SK-N-SH (cell line): ENCODE measurements around the gene TEX19. TPM values are rescaled to one million over a fixed set of nuclear protein-coding genes. Genes with fewer than 3 reads are reported as not detected.
"Not testable (repeated sequence)": the region's sequence is repeated elsewhere in the genome, so short reads cannot be mapped to it uniquely, and the experiment has no call there.

ENCODE experiments used
- CTCF ChIA-PET: fragments of 300-600, 350-600 bp; formaldehyde crosslinking; extraction: SDS; loops from one replicate; lab custom pipeline; 2021; lab: Yijun Ruan, JAX
- POLR2A ChIA-PET: fragments of 350-600 bp; sonication (Branson Sonifier 250); formaldehyde crosslinking; extraction: SDS; loops from one replicate; lab custom pipeline; 2020; ENCODE audit warnings: antibody characterized with exemption, inconsistent platforms; lab: Yijun Ruan, JAX
- DNase-seq: peaks from one replicate; pipeline ENCODE4 v3.0.0; 2012
- H2AFZ ChIP-seq: fragments of 200-600 bp; sonication (generic); 2 replicates; pipeline ENCODE4 v1.8.1; 2016; ENCODE audit warnings: antibody characterized with exemption, mild to moderate bottlenecking, low read depth
- H3F3A ChIP-seq: fragments of 200-600 bp; sonication (generic); replicated peaks from 2 replicates; pipeline ENCODE3; 2016; ENCODE audit warnings: antibody characterized with exemption, mild to moderate bottlenecking; ENCODE audit not compliant: insufficient read depth
- H3K27ac ChIP-seq, 2 experiments: fragments of 200-500 bp in 1 of 2; fragments of 200-600 bp in 1 of 2; sonication (Bioruptor generic) in 1 of 2; sonication (generic), shearing (Covaris generic) in 1 of 2; 2 replicates each; pipeline versions ENCODE4 v1.5.1 to v1.6.1; 2014 to 2016; ENCODE audit warnings: low read depth in 2 of 2, inconsistent platforms in 1 of 2, low read length in 1 of 2, mild to moderate bottlenecking in 1 of 2, mixed read lengths in 1 of 2
- H3K27me3 ChIP-seq: fragments of 200-600 bp; sonication (generic), shearing (Covaris generic); 2 replicates; pipeline ENCODE4 v1.6.1; 2016; ENCODE audit warnings: mixed run types; ENCODE audit not compliant: insufficient read depth
- H3K36me3 ChIP-seq, 2 experiments: fragments of 200-500 bp in 1 of 2; fragments of 200-600 bp in 1 of 2; sonication (Bioruptor generic) in 1 of 2; sonication (generic) in 1 of 2; replicated peaks in 1 of 2; 2 replicates each; pipeline versions ENCODE3 to v1.5.1; 2014 to 2016; ENCODE audit warnings: low read length in 1 of 2, mild to moderate bottlenecking in 1 of 2; ENCODE audit not compliant: insufficient read depth in 2 of 2, control insufficient read depth in 1 of 2
- H3K4me1 ChIP-seq, 2 experiments: fragments of 200-500 bp in 1 of 2; fragments of 200-600 bp in 1 of 2; sonication (Bioruptor generic) in 1 of 2; sonication (generic), shearing (Covaris generic) in 1 of 2; 2 replicates each; pipeline versions ENCODE4 v1.5.1 to v1.6.1; 2014 to 2016; ENCODE audit warnings: low read depth in 1 of 2, low read length in 1 of 2, mixed run types in 1 of 2; ENCODE audit not compliant: insufficient read depth in 2 of 2, control insufficient read depth in 1 of 2
- H3K4me2 ChIP-seq: fragments of 200-600 bp; sonication (generic), shearing (Covaris generic); 2 replicates; pipeline ENCODE4 v1.6.1; 2017; ENCODE audit warnings: mixed run types
- H3K4me3 ChIP-seq, 2 experiments: fragments of 200-500 bp in 1 of 2; fragments of 200-600 bp in 1 of 2; sonication (Bioruptor generic) in 1 of 2; sonication (generic), shearing (Covaris generic) in 1 of 2; 2 replicates each; pipeline versions ENCODE4 v1.5.1 to v1.8.1; 2014 to 2016; ENCODE audit warnings: low read depth in 2 of 2, inconsistent platforms in 1 of 2, low read length in 1 of 2, mild to moderate bottlenecking in 1 of 2, mixed read lengths in 1 of 2, moderate library complexity in 1 of 2
- H3K79me2 ChIP-seq: fragments of 200-600 bp; sonication (generic); 2 replicates; pipeline ENCODE4 v1.8.1; 2017; ENCODE audit warnings: mild to moderate bottlenecking; ENCODE audit not compliant: insufficient read depth
- H3K9ac ChIP-seq: fragments of 200-600 bp; sonication (generic); 2 replicates; pipeline ENCODE4 v1.6.1; 2017; ENCODE audit warnings: mixed run types
- H3K9me2 ChIP-seq: fragments of 200-600 bp; sonication (generic); 2 replicates; pipeline ENCODE4 v1.6.1; 2017; ENCODE audit warnings: mixed run types
- H3K9me3 ChIP-seq: fragments of 200-600 bp; sonication (generic); 2 replicates; pipeline ENCODE4 v1.6.1; 2017; ENCODE audit warnings: mixed run types, mild to moderate bottlenecking, moderate library complexity
- H4K20me1 ChIP-seq: fragments of 200-600 bp; sonication (generic); 2 replicates; pipeline ENCODE4 v1.6.1; 2017; ENCODE audit warnings: mild to moderate bottlenecking, mixed run types; ENCODE audit not compliant: insufficient read depth
- FOSL2 ChIP-seq: IDR thresholded peaks from 2 replicates; pipeline ENCODE4 v1.4.0; 2012; ENCODE audit warnings: low read depth, mild to moderate bottlenecking, moderate library complexity, borderline replicate concordance
- FOXJ3 ChIP-seq: sonication (generic); formaldehyde crosslinking; IDR thresholded peaks from 2 replicates; pipeline ENCODE4 v1.5.1; 2020; ENCODE audit warnings: mild to moderate bottlenecking, missing genetic modification reagents
- FOXM1 ChIP-seq: IDR thresholded peaks from 2 replicates; pipeline ENCODE4 v1.4.0; 2012; ENCODE audit warnings: low read depth, mild to moderate bottlenecking
- GABPA ChIP-seq: IDR thresholded peaks from 2 replicates; pipeline ENCODE4 v1.4.0; 2012; ENCODE audit warnings: low read depth, mild to moderate bottlenecking
- IRF3 ChIP-seq: fragments of 150-350 bp; IDR thresholded peaks from 2 replicates; pipeline ENCODE4 v1.6.1; 2016; ENCODE audit warnings: mild to moderate bottlenecking, low read depth, low read length
- MAX ChIP-seq: IDR thresholded peaks from 2 replicates; pipeline ENCODE4 v1.4.0; 2012; ENCODE audit warnings: low read depth
- MEF2A ChIP-seq: IDR thresholded peaks from 2 replicates; pipeline ENCODE4 v1.4.0; 2012; ENCODE audit warnings: low read depth, borderline replicate concordance
- MXI1 ChIP-seq: IDR thresholded peaks from 2 replicates; pipeline ENCODE4 v1.6.1; 2012; ENCODE audit warnings: mild to moderate bottlenecking, low read depth, low read length, improper control_type of control experiment
- NFIC ChIP-seq: IDR thresholded peaks from 2 replicates; pipeline ENCODE4 v1.4.0; 2012; ENCODE audit warnings: borderline replicate concordance
- NRF1 ChIP-seq: IDR thresholded peaks from 2 replicates; pipeline ENCODE4 v1.6.1; 2012; ENCODE audit warnings: low read depth, mild to moderate bottlenecking, low read length
- RCOR1 ChIP-seq: fragments of 150-350 bp; IDR thresholded peaks from 2 replicates; pipeline ENCODE4 v1.6.1; 2017; ENCODE audit warnings: antibody characterized with exemption, low read length
- RXRA ChIP-seq: IDR thresholded peaks from 2 replicates; pipeline ENCODE4 v1.4.0; 2012; ENCODE audit warnings: low read depth, mild to moderate bottlenecking, borderline replicate concordance
- SIN3A ChIP-seq: IDR thresholded peaks from 2 replicates; pipeline ENCODE4 v1.6.1; 2012; ENCODE audit warnings: low read depth, mild to moderate bottlenecking, low read length, moderate library complexity, borderline replicate concordance
- SMC3 ChIP-seq: IDR thresholded peaks from 2 replicates; pipeline ENCODE4 v1.6.1; 2012; ENCODE audit warnings: low read depth, low read length, improper control_type of control experiment
- TEAD4 ChIP-seq: IDR thresholded peaks from 2 replicates; pipeline ENCODE4 v1.4.0; 2012; ENCODE audit warnings: mild to moderate bottlenecking, borderline replicate concordance; ENCODE audit not compliant: insufficient read depth
- YY1 ChIP-seq: IDR thresholded peaks from 2 replicates; pipeline ENCODE4 v1.4.0; 2012; ENCODE audit warnings: low read depth, mild to moderate bottlenecking
- WGBS: methylation state at CpG from one replicate; pipeline ENCODE4 v1.1.6; 2017; ENCODE audit warnings: low lambda C conversion rate; 5-methylcytosine and 5-hydroxymethylcytosine counted together
- polyA plus RNA-seq, 3 experiments: library from polyadenylated mRNA; depleted of rRNA; stranded (reverse); fragments of >200 nt; gene quantifications; 2 replicates each; pipeline ENCODE4 v1.2.3, GENCODE V29; 2012
- TF ChIP-seq, protein P1 (sequence below): IDR thresholded peaks from 2 replicates; pipeline ENCODE4; 2012

Gene TEX19
- polyA plus RNA-seq, 1 of the 3 experiments (the other 2 are of a cell fraction), result 0.10 TPM

DNA sequence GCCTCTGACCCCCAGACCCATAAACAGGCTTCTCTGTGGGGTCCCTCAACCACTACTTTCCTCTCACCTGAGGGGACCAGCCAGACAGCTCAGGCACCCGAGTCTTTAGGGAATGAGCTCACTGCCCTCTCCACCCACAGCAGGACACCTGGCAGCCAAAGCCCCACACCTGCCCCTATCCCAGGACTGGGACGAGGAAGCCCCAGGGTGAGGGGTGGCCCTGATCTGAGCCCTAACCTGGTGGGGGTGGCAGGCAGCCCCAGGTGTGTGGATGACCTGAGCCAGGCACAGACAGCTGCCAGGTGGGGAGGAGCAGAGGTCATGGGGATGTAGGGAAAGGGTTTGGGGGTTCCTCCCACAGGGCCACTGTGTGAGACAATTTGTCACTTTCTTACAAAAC lies 1.7 kb upstream of the TEX19 start:
- TF ChIP-seq RXRA (no peak), MXI1 (no peak), GABPA (no peak), SIN3A (no peak)
- TF ChIP-seq, all 33 proteins: peak for 0
- Histone ChIP-seq H3K4me2 (no peak overlapping the region), H3K9me3 (no peaks in the 10 kb centered on the region), H3K4me3 (no peak overlapping the region), H4K20me1 (no peaks in the 10 kb centered on the region), H3K27me3 (no peaks in the 10 kb centered on the region; the same call in 1 of the 2 replicates), H3F3A (peaks cover 9% of the 10 kb centered on the region), H3K4me1 (peaks cover 0 to 8% of the 10 kb centered on the region in 2 experiments; a peak in 1 of 4 replicates), H3K27ac (no peak overlapping the region), H2AFZ (no peak overlapping the region), H3K9me2 (no peaks in the 10 kb centered on the region), H3K79me2 (no peaks in the 10 kb centered on the region), H3K9ac (no peak overlapping the region), H3K36me3 (no peaks in the 10 kb centered on the region)
- 44% methylated on average over 2 of the region's 2 CpGs for WGBS
- DNase-seq, result no peak
- ChIA-PET POLR2A (interaction anchor here (1.5 kb wide), 1 partner anchor 13 kb away, joined by 3 read pairs; no protein-coding TSS in a partner anchor), CTCF (interaction anchor here (0.9 to 5.5 kb wide), 12 partner anchors 9 to 184 kb away, joined by 3 to 76 read pairs (median 6); partner anchors contain the start of gene HEXD)

DNA sequence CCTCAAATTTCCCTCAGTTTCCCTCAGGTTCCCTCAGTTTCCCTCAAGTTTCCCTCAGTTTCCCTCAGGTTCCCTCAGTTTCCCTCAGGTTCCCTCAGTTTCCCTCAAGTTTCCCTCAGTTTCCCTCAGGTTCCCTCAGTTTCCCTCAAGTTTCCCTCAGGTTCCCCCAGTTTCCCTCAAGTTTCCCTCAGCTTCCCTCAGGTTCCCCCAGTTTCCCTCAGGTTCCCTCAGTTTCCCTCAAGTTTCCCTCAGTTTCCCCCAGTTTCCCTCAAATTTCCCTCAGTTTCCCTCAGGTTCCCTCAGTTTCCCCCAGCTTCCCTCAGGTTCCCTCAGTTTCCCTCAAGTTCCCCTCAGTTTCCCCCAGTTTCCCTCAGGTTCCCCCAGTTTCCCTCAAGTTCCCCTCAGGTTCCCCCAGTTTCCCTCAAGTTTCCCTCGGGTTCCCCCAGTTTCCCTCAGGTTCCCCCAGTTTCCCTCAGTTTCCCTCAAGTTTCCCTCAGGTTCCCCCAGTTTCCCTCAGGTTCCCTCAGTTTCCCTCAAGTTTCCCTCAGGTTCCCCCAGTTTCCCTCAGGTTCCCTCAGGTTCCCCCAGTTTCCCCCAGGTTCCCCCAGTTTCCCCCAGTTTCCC lies 516 bp downstream of the TEX19 start:
- DNase-seq, H3F3A ChIP-seq, H3K79me2 ChIP-seq, H3K27ac ChIP-seq, H3K4me3 ChIP-seq, H4K20me1 ChIP-seq, H3K9me2 ChIP-seq, H3K9me3 ChIP-seq, H3K36me3 ChIP-seq, H2AFZ ChIP-seq, H3K27me3 ChIP-seq, H3K4me2 ChIP-seq, H3K9ac ChIP-seq, H3K4me1 ChIP-seq, POLR2A ChIA-PET: not testable (repeated sequence)
- CTCF ChIA-PET, result interaction anchor here (0.9 to 5.5 kb wide), 4 partner anchors 11 to 58 kb away, joined by 3 to 76 read pairs (median 8); partner anchors contain the start of gene HEXD
- 35% methylated on average over 1 of the region's 1 CpG for WGBS

- no peaks in the 10 kb centered on the region for H3K36me3 ChIP-seq
- WGBS, result 92% methylated on average over 6 of the region's 6 CpGs
- TF ChIP-seq RCOR1 (no peak), MEF2A (no peak), FOSL2 (no peak), NRF1 (no peak), IRF3 (no peak), FOXJ3 (CRISPR knock-in tag) (no peak), MAX (no peak), NFIC (no peak), FOXM1 (no peak), RXRA (no peak), YY1 (no peak), TEAD4 (no peak), SMC3 (no peak), SIN3A (no peak)
- TF ChIP-seq, protein P1, sequence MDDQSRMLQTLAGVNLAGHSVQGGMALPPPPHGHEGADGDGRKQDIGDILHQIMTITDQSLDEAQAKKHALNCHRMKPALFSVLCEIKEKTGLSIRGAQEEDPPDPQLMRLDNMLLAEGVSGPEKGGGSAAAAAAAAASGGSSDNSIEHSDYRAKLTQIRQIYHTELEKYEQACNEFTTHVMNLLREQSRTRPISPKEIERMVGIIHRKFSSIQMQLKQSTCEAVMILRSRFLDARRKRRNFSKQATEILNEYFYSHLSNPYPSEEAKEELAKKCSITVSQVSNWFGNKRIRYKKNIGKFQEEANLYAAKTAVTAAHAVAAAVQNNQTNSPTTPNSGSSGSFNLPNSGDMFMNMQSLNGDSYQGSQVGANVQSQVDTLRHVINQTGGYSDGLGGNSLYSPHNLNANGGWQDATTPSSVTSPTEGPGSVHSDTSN, result no peak
Measured at GRCh38 chr17:82361885-82362633, 3.0 kb downstream of the TEX19 start.

More at GRCh38 chr17:82361885-82362633, 3.0 kb downstream of the TEX19 start:
- CTCF ChIA-PET, result interaction anchor here (0.5 to 3.2 kb wide), 11 partner anchors 9 to 1373 kb away, joined by 3 to 20 read pairs (median 4); partner anchors contain the start of gene UTS2R
- Histone ChIP-seq H3K4me1 (peaks cover 0 to 8% of the 10 kb centered on the region in 2 experiments; a peak in 1 of 4 replicates), H3K9me2 (no peaks in the 10 kb centered on the region), H3K4me2 (no peak overlapping the region), H4K20me1 (no peaks in the 10 kb centered on the region), H3K79me2 (no peaks in the 10 kb centered on the region), H2AFZ (no peak overlapping the region), H3F3A (peaks cover 11% of the 10 kb centered on the region), H3K27me3 (peaks cover 7% of the 10 kb centered on the region), H3K9me3 (no peaks in the 10 kb centered on the region), H3K27ac (no peak overlapping the region), H3K4me3 (no peak overlapping the region), H3K9ac (no peak overlapping the region)
- POLR2A ChIA-PET, result no interaction called here
- DNase-seq, result no peak
